KMS-11 (cell line): ENCODE data around the gene BRINP2.

Source experiments
- H2AFZ ChIP-seq: fragments of 200-600 bp; sonication (generic); 2 replicates; pipeline ENCODE4 v1.6.1; 2016; ENCODE audit warnings: antibody characterized with exemption, mixed run types, low read depth
- H3K27ac ChIP-seq: fragments of 200-600 bp; sonication (generic); 2 replicates; pipeline ENCODE4 v1.6.1; 2016; ENCODE audit warnings: mild to moderate bottlenecking, mixed run types
- H3K27me3 ChIP-seq: fragments of 200-600 bp; sonication (generic); 2 replicates; pipeline ENCODE4 v1.6.1; 2017; ENCODE audit warnings: mild to moderate bottlenecking, low read depth, mixed run types, moderate library complexity; ENCODE audit not compliant: insufficient read depth
- H3K36me3 ChIP-seq: fragments of 200-600 bp; sonication (generic); 2 replicates; pipeline ENCODE4 v1.6.1; 2017; ENCODE audit warnings: mild to moderate bottlenecking, mixed run types; ENCODE audit not compliant: insufficient read depth
- H3K4me1 ChIP-seq: fragments of 200-600 bp; sonication (generic); 2 replicates; pipeline ENCODE4 v1.6.1; 2016; ENCODE audit warnings: mild to moderate bottlenecking, low read depth, mixed run types; ENCODE audit not compliant: poor library complexity, severe bottlenecking
- H3K4me2 ChIP-seq: fragments of 200-600 bp; sonication (generic); 2 replicates; pipeline ENCODE4 v1.7.0; 2016; ENCODE audit warnings: mild to moderate bottlenecking, mixed run types
- H3K4me3 ChIP-seq: fragments of 200-600 bp; sonication (generic); IDR thresholded peaks from 2 replicates; pipeline ENCODE4 v1.6.1; 2017; ENCODE audit warnings: low read depth, low read length, mixed read lengths; ENCODE audit not compliant: insufficient read depth
- H3K79me2 ChIP-seq: fragments of 200-600 bp; sonication (generic); 2 replicates; pipeline ENCODE4 v1.6.1; 2016; ENCODE audit warnings: low read depth, mixed run types; ENCODE audit not compliant: insufficient read depth
- H3K9ac ChIP-seq: fragments of 200-600 bp; sonication (generic); 2 replicates; pipeline ENCODE4 v1.6.1; 2016; ENCODE audit warnings: mild to moderate bottlenecking, mixed run types
- H4K20me1 ChIP-seq: fragments of 200-600 bp; sonication (generic); 2 replicates; pipeline ENCODE4 v1.6.1; 2016; ENCODE audit warnings: mild to moderate bottlenecking, mixed run types; ENCODE audit not compliant: insufficient read depth
- TF ChIP-seq, protein P1 (sequence below): fragments of 200-600 bp; sonication (generic); conservative IDR thresholded peaks from 2 replicates; pipeline ENCODE4 v1.6.1; 2017; ENCODE audit warnings: low read depth, mild to moderate bottlenecking, antibody characterized with exemption, low read length, moderate library complexity, mixed read lengths

Gene BRINP2

DNA sequence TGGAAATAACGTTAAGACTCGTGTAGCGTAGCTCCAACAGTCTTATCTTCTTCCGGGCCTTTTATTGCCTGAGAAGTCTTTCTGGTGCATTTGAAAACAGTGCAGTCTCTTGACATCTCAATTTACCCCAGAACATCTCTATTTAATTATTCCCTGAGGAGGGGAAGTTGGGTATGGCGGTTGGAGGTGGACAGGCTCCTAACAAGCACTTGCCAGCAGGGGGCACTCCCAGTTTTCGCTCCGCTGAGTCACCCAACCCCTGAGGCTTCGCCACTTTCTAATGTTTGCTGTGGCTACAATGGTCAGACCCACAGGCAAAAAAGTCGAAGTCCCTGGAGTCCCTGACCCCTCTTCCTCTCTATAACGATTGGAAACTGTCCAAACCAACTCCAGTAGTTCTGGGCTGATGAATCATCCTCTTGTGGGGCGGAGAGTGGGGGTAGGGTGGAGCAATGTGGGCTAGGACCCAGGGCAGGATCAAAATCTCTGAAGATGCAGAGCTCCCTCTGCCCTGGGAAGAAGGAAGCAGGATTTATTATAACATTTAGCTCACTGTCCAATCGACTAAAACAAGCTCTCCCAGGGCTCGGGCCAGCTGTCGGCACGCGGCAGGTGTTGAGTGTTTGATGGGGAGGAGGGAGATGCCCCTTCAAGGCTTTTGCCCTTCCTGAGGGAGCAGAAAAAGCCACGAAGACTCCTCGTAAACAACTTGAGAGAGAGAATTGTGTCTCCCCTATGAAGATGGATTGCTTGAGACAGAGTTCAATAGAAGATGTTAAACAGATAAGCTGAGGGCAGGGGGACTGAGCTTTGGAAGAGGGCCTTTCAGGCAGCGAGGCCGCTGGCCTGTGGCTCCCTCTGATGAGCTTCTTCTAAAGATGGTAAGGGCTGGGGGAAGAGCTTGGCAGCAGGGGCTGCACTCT is 85.7 kb downstream of the BRINP2 start:
- Histone ChIP-seq H3K9ac (no peak overlapping the region), H3K36me3 (no peaks in the 10 kb centered on the region), H3K4me2 (no peak overlapping the region), H3K27ac (no peak overlapping the region), H3K79me2 (no peaks in the 10 kb centered on the region), H3K27me3 (no peaks in the 10 kb centered on the region), H4K20me1 (no peaks in the 10 kb centered on the region), H2AFZ (no peak overlapping the region), H3K4me3 (no peak overlapping the region), H3K4me1 (no peaks in the 10 kb centered on the region)
- TF ChIP-seq, protein P1, sequence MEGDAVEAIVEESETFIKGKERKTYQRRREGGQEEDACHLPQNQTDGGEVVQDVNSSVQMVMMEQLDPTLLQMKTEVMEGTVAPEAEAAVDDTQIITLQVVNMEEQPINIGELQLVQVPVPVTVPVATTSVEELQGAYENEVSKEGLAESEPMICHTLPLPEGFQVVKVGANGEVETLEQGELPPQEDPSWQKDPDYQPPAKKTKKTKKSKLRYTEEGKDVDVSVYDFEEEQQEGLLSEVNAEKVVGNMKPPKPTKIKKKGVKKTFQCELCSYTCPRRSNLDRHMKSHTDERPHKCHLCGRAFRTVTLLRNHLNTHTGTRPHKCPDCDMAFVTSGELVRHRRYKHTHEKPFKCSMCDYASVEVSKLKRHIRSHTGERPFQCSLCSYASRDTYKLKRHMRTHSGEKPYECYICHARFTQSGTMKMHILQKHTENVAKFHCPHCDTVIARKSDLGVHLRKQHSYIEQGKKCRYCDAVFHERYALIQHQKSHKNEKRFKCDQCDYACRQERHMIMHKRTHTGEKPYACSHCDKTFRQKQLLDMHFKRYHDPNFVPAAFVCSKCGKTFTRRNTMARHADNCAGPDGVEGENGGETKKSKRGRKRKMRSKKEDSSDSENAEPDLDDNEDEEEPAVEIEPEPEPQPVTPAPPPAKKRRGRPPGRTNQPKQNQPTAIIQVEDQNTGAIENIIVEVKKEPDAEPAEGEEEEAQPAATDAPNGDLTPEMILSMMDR: peak; percentile 45

- Histone ChIP-seq H3K4me3 (no peak overlapping the region), H3K4me1 (no peaks in the 10 kb centered on the region), H3K27ac (no peak overlapping the region), H3K4me2 (no peak overlapping the region), H3K79me2 (no peaks in the 10 kb centered on the region), H3K36me3 (no peaks in the 10 kb centered on the region), H3K27me3 (no peaks in the 10 kb centered on the region), H4K20me1 (no peaks in the 10 kb centered on the region), H2AFZ (no peak overlapping the region), H3K9ac (no peak overlapping the region)
- TF ChIP-seq, protein P1: no peak
Observed at GRCh38 chr1:177257128-177257527, 86.4 kb downstream of the BRINP2 start.

DNA sequence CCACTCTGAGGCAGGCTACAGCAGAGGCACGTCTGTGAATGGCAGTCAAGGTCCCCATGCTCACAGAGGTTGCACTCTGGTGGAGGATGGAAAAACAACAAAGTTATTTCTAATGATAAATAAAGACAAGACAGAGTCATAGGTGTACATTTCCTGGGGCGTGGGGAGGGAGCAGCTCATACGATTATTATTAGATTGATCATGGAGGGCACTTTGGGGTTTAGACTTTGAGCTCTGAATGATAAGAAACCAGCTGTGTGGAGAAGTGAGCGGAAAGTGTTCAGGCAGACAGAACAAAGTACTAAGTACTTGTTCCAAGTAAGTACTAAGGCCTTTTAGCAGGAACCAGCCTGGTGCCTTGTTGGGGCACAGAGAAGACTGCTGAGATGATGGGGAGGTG is 86.8 kb downstream of the BRINP2 start:
- no peak overlapping the region for H2AFZ ChIP-seq
- no peaks in the 10 kb centered on the region for H3K27me3 ChIP-seq
- no peak overlapping the region for H3K9ac ChIP-seq
- no peaks in the 10 kb centered on the region for H3K79me2 ChIP-seq
- H3K27ac ChIP-seq: no peak overlapping the region
- H4K20me1 ChIP-seq: no peaks in the 10 kb centered on the region
- no peaks in the 10 kb centered on the region for H3K36me3 ChIP-seq
- no peak overlapping the region for H3K4me2 ChIP-seq
- no peaks in the 10 kb centered on the region for H3K4me1 ChIP-seq
- TF ChIP-seq, protein P1: no peak
- H3K4me3 ChIP-seq: no peak overlapping the region

- Histone ChIP-seq H3K79me2 (no peaks in the 10 kb centered on the region), H4K20me1 (no peaks in the 10 kb centered on the region), H2AFZ (no peak overlapping the region), H3K27ac (no peak overlapping the region), H3K9ac (no peak overlapping the region), H3K4me1 (no peaks in the 10 kb centered on the region), H3K36me3 (no peaks in the 10 kb centered on the region), H3K4me2 (no peak overlapping the region), H3K27me3 (no peaks in the 10 kb centered on the region), H3K4me3 (no peak overlapping the region)
- TF ChIP-seq, protein P1: no peak
Observed at GRCh38 chr1:177270863-177271262, 100.1 kb downstream of the BRINP2 start.
